Hepatocyte (in vitro differentiated cells): ENCODE measurements around the gene SNCB. TPM values are rescaled to one million over a fixed set of nuclear protein-coding genes. Genes with fewer than 3 reads are reported as not detected.
"Not testable (repeated sequence)": the region's sequence is repeated elsewhere in the genome, so short reads cannot be mapped to it uniquely, and the experiment has no call there.

Experiments used
- DNase-seq: peaks from one replicate; pipeline ENCODE4 v3.0.0-alpha.2; 2016; ENCODE audit warnings: low spot score
- H2AFZ ChIP-seq: fragments of 200-600 bp; sonication (generic); 2 replicates; pipeline ENCODE4 v1.6.0; 2016; ENCODE audit warnings: antibody characterized with exemption, mild to moderate bottlenecking
- H3K27ac ChIP-seq: fragments of 200-600 bp; sonication (generic); 2 replicates; pipeline ENCODE4 v1.5.1; 2016; ENCODE audit warnings: mild to moderate bottlenecking
- H3K27me3 ChIP-seq: fragments of 200-600 bp; sonication (generic); 2 replicates; pipeline ENCODE4 v1.6.1; 2016
- H3K36me3 ChIP-seq: fragments of 200-600 bp; sonication (generic); replicated peaks from 2 replicates; pipeline ENCODE4 v1.5.1; 2016; ENCODE audit warnings: low read depth; ENCODE audit not compliant: insufficient read depth
- H3K4me1 ChIP-seq: fragments of 200-600 bp; sonication (generic); 2 replicates; pipeline ENCODE4 v1.5.1; 2016; ENCODE audit warnings: mild to moderate bottlenecking, moderate library complexity; ENCODE audit not compliant: insufficient read depth
- H3K4me2 ChIP-seq: fragments of 200-600 bp; sonication (generic); 2 replicates; pipeline ENCODE4 v1.6.0; 2016
- H3K4me3 ChIP-seq: fragments of 200-600 bp; sonication (generic); 2 replicates; pipeline ENCODE4 v1.5.1; 2016; ENCODE audit warnings: mild to moderate bottlenecking
- H3K79me2 ChIP-seq: fragments of 200-600 bp; sonication (generic); 2 replicates; pipeline ENCODE4 v1.6.0; 2017; ENCODE audit warnings: mild to moderate bottlenecking
- H3K9me2 ChIP-seq: fragments of 200-600 bp; sonication (generic); replicated peaks from 2 replicates; pipeline ENCODE4 v1.6.0; 2017; ENCODE audit warnings: mild to moderate bottlenecking; ENCODE audit not compliant: insufficient read depth
- H3K9me3 ChIP-seq: fragments of 200-600 bp; sonication (generic); 2 replicates; pipeline ENCODE4 v1.5.1; 2016; ENCODE audit warnings: low read depth, mild to moderate bottlenecking
- H4K20me1 ChIP-seq: fragments of 200-600 bp; sonication (generic); 2 replicates; pipeline ENCODE4 v1.6.0; 2016; ENCODE audit warnings: mild to moderate bottlenecking; ENCODE audit not compliant: insufficient read depth, poor library complexity, severe bottlenecking
- EZH2 ChIP-seq: fragments of 200-600 bp; sonication (generic); IDR thresholded peaks from 2 replicates; pipeline ENCODE4 v1.6.1; 2016; ENCODE audit warnings: antibody characterized with exemption, mild to moderate bottlenecking, borderline replicate concordance
- EZH2phosphoT487 ChIP-seq: fragments of 200-600 bp; sonication (generic); IDR thresholded peaks from one replicate; pipeline ENCODE4 v1.6.1; 2018; ENCODE audit warnings: antibody characterized with exemption, mild to moderate bottlenecking, low read depth, moderate library complexity; ENCODE audit not compliant: unreplicated experiment, severe bottlenecking
- WGBS: methylation state at CpG from one replicate; pipeline ENCODE4 v1.1.6; 2016; ENCODE audit warnings: low lambda C conversion rate; ENCODE audit errors: missing lambda C conversion rate; 5-methylcytosine and 5-hydroxymethylcytosine counted together
- polyA plus RNA-seq: library from polyadenylated mRNA; unstranded; fragments of >200 nt; fragmentation: Nextera tagmentation; extraction: Ambion mirVana; gene quantifications from 2 replicates; pipeline ENCODE4 v1.2.1, GENCODE V29; 2016
- total RNA-seq: library from RNA; depleted of rRNA; stranded (reverse); fragments of >200 nt; gene quantifications from 2 replicates; pipeline ENCODE4 v1.2.3, GENCODE V29; 2014
- TF ChIP-seq, protein P1 (sequence below): fragments of 200-600 bp; sonication (generic); IDR thresholded peaks from 2 replicates; pipeline ENCODE4 v1.5.1; 2016; ENCODE audit warnings: antibody characterized with exemption, mild to moderate bottlenecking; ENCODE audit not compliant: poor library complexity

Gene SNCB
- total and polyA plus RNA-seq, 2 experiments from 2014 or later = 0.57 TPM; not detected in 1

DNA sequence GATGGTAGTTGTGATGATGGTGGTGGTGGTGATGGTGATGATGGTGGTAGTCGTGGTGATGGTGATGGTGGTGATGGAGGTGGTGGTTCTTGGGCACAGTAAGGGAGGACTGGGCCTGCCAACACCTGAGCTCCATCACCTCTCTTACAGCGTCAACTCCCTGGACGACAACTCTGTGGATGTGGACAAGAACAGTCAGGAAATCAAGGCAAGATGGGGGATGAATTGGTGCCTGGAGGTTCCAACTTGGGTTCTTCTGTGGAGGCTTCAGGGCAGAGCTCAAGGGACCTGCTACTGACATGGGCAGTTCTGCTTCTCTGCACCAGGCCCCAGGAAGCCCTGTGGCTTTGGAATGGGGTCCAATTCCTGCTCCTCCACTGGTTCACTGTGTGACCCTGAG lies 37.8 kb downstream of the SNCB start:
- TF ChIP-seq EZH2phosphoT487 (no peak), EZH2 (no peak)
- TF ChIP-seq, protein P1, sequence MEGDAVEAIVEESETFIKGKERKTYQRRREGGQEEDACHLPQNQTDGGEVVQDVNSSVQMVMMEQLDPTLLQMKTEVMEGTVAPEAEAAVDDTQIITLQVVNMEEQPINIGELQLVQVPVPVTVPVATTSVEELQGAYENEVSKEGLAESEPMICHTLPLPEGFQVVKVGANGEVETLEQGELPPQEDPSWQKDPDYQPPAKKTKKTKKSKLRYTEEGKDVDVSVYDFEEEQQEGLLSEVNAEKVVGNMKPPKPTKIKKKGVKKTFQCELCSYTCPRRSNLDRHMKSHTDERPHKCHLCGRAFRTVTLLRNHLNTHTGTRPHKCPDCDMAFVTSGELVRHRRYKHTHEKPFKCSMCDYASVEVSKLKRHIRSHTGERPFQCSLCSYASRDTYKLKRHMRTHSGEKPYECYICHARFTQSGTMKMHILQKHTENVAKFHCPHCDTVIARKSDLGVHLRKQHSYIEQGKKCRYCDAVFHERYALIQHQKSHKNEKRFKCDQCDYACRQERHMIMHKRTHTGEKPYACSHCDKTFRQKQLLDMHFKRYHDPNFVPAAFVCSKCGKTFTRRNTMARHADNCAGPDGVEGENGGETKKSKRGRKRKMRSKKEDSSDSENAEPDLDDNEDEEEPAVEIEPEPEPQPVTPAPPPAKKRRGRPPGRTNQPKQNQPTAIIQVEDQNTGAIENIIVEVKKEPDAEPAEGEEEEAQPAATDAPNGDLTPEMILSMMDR = no peak
- H3K27ac ChIP-seq = no peak overlapping the region
- no peak overlapping the region for H2AFZ ChIP-seq
- H3K79me2 ChIP-seq = no peaks in the 10 kb centered on the region
- no peaks in the 10 kb centered on the region for H3K36me3 ChIP-seq
- no peaks in the 10 kb centered on the region for H3K9me2 ChIP-seq
- H3K4me1 ChIP-seq = no peaks in the 10 kb centered on the region
- H4K20me1 ChIP-seq = no peaks in the 10 kb centered on the region
- DNase-seq = no peak
- H3K27me3 ChIP-seq = no peaks in the 10 kb centered on the region
- H3K4me3 ChIP-seq = no peak overlapping the region
- H3K9me3 ChIP-seq = no peaks in the 10 kb centered on the region
- WGBS = 94% methylated on average over 3 of the region's 3 CpGs
- no peak overlapping the region for H3K4me2 ChIP-seq

DNA sequence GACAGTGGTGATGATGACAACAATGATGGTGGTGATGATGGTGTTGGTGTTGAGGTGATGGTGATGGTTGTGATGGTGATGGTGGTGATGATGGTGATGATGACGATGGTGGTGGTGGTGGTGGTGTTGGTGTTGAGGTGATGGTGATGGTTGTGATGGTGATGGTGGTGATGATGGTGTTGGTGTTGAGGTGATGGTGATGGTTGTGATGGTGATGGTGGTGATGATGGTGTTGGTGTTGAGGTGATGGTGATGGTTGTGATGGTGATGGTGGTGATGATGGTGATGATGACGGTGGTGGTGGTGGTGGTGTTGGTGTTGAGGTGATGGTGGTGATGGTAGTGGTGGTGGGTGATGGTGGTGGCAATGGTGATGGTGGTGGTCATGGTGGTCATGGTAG lies 38.7 kb downstream of the SNCB start:
- not testable (repeated sequence) for DNase-seq, H3K27me3 ChIP-seq, H2AFZ ChIP-seq, H3K36me3 ChIP-seq, H3K4me2 ChIP-seq, H3K27ac ChIP-seq, H3K9me2 ChIP-seq, H3K79me2 ChIP-seq, H3K4me3 ChIP-seq, H4K20me1 ChIP-seq, H3K4me1 ChIP-seq, H3K9me3 ChIP-seq
- WGBS = 33% methylated on average over 1 of the region's 2 CpGs

DNA sequence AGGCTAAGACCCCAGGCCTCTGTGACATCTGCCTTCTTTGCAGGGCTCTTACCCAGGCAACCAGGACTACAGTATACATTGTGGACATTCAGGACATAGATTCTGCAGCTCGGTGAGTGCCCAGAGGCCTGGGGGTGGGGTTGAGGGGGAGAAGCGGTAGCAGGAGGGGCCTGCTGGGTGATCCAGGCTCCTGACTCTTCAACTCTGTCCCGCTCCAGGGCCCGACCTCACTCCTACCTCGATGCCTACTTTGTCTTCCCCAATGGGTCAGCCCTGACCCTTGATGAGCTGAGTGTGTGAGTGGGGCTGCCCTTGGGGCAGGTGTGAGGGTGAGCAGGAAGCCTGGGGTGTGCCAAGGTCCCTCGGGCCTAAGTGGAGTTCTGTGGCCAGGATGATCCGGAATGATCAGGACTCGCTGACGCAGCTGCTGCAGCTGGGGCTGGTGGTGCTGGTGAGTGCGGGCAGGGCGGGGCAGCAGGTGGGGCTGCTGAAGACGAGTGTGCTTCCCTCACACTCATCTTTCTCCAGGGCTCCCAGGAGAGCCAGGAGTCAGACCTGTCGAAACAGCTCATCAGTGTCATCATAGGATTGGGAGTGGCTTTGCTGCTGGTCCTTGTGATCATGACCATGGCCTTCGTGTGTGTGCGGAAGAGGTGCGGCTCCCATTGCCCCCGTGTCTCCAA lies 40.2 kb downstream of the SNCB start:
- WGBS = 85% methylated on average over 16 of the region's 17 CpGs
- no peak overlapping the region for H3K4me2 ChIP-seq
- no peak overlapping the region for H3K27ac ChIP-seq
- DNase-seq = no peak
- H2AFZ ChIP-seq = no peak overlapping the region
- no peaks in the 10 kb centered on the region for H3K9me2 ChIP-seq
- no peak for TF ChIP-seq EZH2
- TF ChIP-seq, protein P1 = no peak
- no peaks in the 10 kb centered on the region for H3K4me1 ChIP-seq
- no peaks in the 10 kb centered on the region for H3K9me3 ChIP-seq
- H3K27me3 ChIP-seq = no peaks in the 10 kb centered on the region
- H3K4me3 ChIP-seq = no peak overlapping the region
- H4K20me1 ChIP-seq = no peaks in the 10 kb centered on the region
- no peaks in the 10 kb centered on the region for H3K36me3 ChIP-seq
- H3K79me2 ChIP-seq = no peaks in the 10 kb centered on the region

DNA sequence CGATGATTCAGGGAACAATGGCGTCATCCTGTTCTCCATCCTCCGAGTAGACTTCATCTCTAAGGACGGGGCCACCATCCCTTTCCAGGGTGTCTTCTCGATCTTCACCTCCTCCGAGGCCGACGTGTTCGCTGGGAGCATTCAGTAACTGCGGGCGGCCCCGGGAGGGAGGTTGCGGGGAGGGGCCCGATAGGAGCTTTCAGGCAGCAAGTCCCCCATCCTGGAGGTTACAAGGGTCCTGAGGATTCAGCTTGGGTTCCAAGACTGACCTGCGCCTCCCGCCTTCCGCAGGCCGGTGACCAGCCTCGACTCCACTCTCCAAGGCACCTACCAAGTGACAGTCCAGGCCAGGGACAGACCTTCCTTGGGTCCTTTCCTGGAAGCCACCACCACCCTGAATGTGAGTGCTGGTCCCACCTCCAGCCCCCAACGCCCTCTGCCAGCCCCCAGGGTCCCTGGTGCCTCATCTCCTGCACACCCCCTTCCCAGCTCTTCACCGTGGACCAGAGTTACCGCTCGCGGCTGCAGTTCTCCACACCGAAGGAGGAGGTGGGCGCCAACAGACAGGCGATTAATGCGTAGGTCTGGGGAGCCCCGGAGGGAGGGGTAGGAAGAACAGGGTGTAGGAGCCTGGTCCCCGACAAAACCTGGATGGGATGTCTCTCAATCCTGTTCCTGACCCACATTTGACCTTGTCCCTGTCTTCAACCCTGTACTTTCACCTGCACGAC lies 41.1 kb downstream of the SNCB start:
- Histone ChIP-seq H3K9me2 (no peaks in the 10 kb centered on the region), H3K79me2 (no peaks in the 10 kb centered on the region), H3K4me2 (no peak overlapping the region), H3K27ac (no peak overlapping the region), H3K4me1 (no peaks in the 10 kb centered on the region), H3K4me3 (no peak overlapping the region), H2AFZ (no peak overlapping the region), H3K36me3 (no peaks in the 10 kb centered on the region), H3K9me3 (no peaks in the 10 kb centered on the region), H4K20me1 (no peaks in the 10 kb centered on the region), H3K27me3 (no peaks in the 10 kb centered on the region)
- TF ChIP-seq, protein P1 = no peak
- no peak for TF ChIP-seq EZH2
- no peak for TF ChIP-seq EZH2phosphoT487
- DNase-seq = no peak
- WGBS = 88% methylated on average over 30 of the region's 31 CpGs
